HepG2 (cell line): ENCODE measurements around the gene CPLANE2. TPM values are rescaled to one million over a fixed set of nuclear protein-coding genes. Genes with fewer than 3 reads are reported as not detected.

Source experiments
- ATF3 ChIP-seq: sonication (generic); formaldehyde crosslinking; IDR thresholded peaks from 2 replicates; pipeline ENCODE4 v1.4.0; 2020; ENCODE audit warnings: missing genetic modification reagents
- BCL6 ChIP-seq: IDR thresholded peaks from 2 replicates; pipeline ENCODE4 v1.6.1; 2016; ENCODE audit warnings: missing genetic modification reagents, missing compliant biosample characterization
- GABPA ChIP-seq, 2 experiments: IDR thresholded peaks; 2 replicates each; pipeline ENCODE4 v1.6.1; 2011 to 2016; ENCODE audit warnings: low read depth in 2 of 2, low read length in 1 of 2, missing biosample characterization in 1 of 2, missing genetic modification characterization in 1 of 2
- SALL1 ChIP-seq: sonication (generic); formaldehyde crosslinking; IDR thresholded peaks from 2 replicates; pipeline ENCODE4 v1.8.0; 2022; ENCODE audit warnings: mild to moderate bottlenecking, missing genetic modification reagents
- SAP130 ChIP-seq: IDR thresholded peaks from 2 replicates; pipeline ENCODE4 v1.6.1; 2016; ENCODE audit warnings: low read depth
- TBL1XR1 ChIP-seq: fragments of 150-350 bp; IDR thresholded peaks from 2 replicates; pipeline ENCODE4 v1.6.1; 2014; ENCODE audit warnings: borderline replicate concordance, low read length; ENCODE audit not compliant: partially characterized antibody
- U2AF2 ChIP-seq: fragments of 200-400 bp; formaldehyde crosslinking; IDR thresholded peaks from 2 replicates; pipeline ENCODE4 v1.6.1; 2017; ENCODE audit warnings: low read depth, mild to moderate bottlenecking, low read length
- ZBTB33 ChIP-seq: sonication (generic); formaldehyde crosslinking; IDR thresholded peaks from 2 replicates; pipeline ENCODE4 v1.4.0; 2020; ENCODE audit warnings: missing genetic modification reagents
- ZNF256 ChIP-seq: sonication (generic); formaldehyde crosslinking; conservative IDR thresholded peaks from 2 replicates; pipeline ENCODE4 v1.4.0; 2020; ENCODE audit warnings: missing genetic modification reagents
- ZNF335 ChIP-seq: sonication (generic); formaldehyde crosslinking; IDR thresholded peaks from 2 replicates; pipeline ENCODE4 v1.4.0; 2020; ENCODE audit warnings: missing genetic modification reagents
- ZNF367 ChIP-seq: sonication (generic); formaldehyde crosslinking; IDR thresholded peaks from 2 replicates; pipeline ENCODE4 v1.4.0; 2020; ENCODE audit warnings: missing genetic modification reagents, borderline replicate concordance
- ZNF547 ChIP-seq: sonication (generic); formaldehyde crosslinking; IDR thresholded peaks from 2 replicates; pipeline ENCODE4 v1.5.1; 2020; ENCODE audit warnings: mild to moderate bottlenecking, missing genetic modification reagents
- ZNF784 ChIP-seq: sonication (generic); formaldehyde crosslinking; IDR thresholded peaks from 2 replicates; pipeline ENCODE4 v1.5.1; 2020; ENCODE audit warnings: missing genetic modification reagents, mild to moderate bottlenecking, borderline replicate concordance
- polyA plus RNA-seq, 8 experiments: library from polyadenylated mRNA; depleted of rRNA in 3 of 8; stranded (reverse) in 7 of 8; unstranded in 1 of 8; fragments of >200 nt; fragmentation: Illumina TruSeq in 4 of 8; extraction: Trizol in 4 of 8; gene quantifications; 2 replicates each; pipeline versions ENCODE4 v1.2.1 to v1.2.3, GENCODE V29; 2011 to 2016; ENCODE audit warnings: low read depth in 4 of 8, missing spikeins in 1 of 8, mixed read lengths in 1 of 8; ENCODE audit not compliant: insufficient read depth in 1 of 8
- total RNA-seq, 5 experiments: library from RNA; depleted of rRNA; stranded (reverse); fragments of >200 nt; fragmentation: Illumina TruSeq; extraction: Trizol; gene quantifications; 2 replicates each; pipeline ENCODE4 v1.2.3, GENCODE V29; 2016; ENCODE audit warnings: low read depth in 1 of 5
- TF ChIP-seq, protein P1 (sequence below): sonication (generic); formaldehyde crosslinking; IDR thresholded peaks from 2 replicates; pipeline ENCODE4 v1.4.0; 2020; ENCODE audit warnings: mild to moderate bottlenecking, missing genetic modification reagents
- TF ChIP-seq, protein P2 (sequence below): sonication (generic); formaldehyde crosslinking; IDR thresholded peaks from 2 replicates; pipeline ENCODE4 v1.4.0; 2020; ENCODE audit warnings: mild to moderate bottlenecking, missing genetic modification reagents
- TF ChIP-seq, protein P3 (sequence below): sonication (generic); formaldehyde crosslinking; IDR thresholded peaks from 2 replicates; pipeline ENCODE4 v1.8.0; 2022; ENCODE audit warnings: missing genetic modification reagents, mild to moderate bottlenecking, moderate library complexity, borderline replicate concordance
- TF ChIP-seq, protein P4 (sequence below): sonication (generic); formaldehyde crosslinking; IDR thresholded peaks from 2 replicates; pipeline ENCODE4 v1.5.0; 2020; ENCODE audit warnings: mild to moderate bottlenecking, missing genetic modification reagents

Gene CPLANE2
- total and polyA plus RNA-seq, 2 of the 13 experiments (the other 11 are each of a cell fraction or from before 2014, with no cell fraction given) = 0.29 to 1.6 TPM

DNA sequence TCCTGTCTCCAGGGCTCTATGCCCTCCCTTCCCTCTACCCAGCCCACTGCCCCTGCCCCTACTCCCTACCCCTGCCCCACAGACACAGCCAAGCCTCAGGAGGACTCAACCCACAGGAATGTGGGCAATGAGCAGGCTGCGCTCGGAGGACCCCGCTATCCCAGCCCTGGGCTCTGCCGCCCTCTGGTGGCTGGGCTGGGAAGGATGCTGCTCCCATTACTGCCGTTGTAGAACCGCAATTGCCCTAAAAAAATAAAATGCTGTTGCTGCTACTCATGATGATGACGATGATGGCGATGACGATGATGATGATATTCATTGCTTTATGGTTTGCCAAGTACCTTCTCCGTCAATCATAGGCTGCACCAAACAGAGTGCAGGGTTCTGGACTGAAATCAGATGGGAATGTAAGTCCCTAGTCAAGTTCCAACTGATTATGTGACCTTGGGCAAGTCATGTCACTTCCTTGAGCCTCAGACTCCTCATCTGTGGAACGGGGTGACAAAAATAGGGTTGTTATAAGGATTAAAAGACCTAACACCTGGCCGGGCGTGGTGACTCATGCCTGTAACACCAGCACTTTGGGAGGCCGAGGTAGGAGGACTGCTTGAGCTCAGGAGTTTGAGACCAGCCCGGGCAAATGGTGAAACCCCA lies 49.1 kb downstream of the CPLANE2 start (continued):
- 0 out of 2 replicates have a peak, but pooled peaks have one; percentile 52 for TF ChIP-seq ZBTB33
- no peak for TF ChIP-seq GABPA (IDR thresholded peaks at IDR 0.05; ENCODE audit: low read depth, low read length)
- TF ChIP-seq GABPA (CRISPR knock-in tag; IDR thresholded peaks at IDR 0.05; ENCODE audit: low read depth) = no peak
- TF ChIP-seq, protein P1, sequence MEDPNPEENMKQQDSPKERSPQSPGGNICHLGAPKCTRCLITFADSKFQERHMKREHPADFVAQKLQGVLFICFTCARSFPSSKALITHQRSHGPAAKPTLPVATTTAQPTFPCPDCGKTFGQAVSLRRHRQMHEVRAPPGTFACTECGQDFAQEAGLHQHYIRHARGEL (CRISPR knock-in tag) = no peak
- 0 out of 2 replicates have a peak, but pooled peaks have one; percentile 40 for TF ChIP-seq ZNF784 (CRISPR knock-in tag)
- TF ChIP-seq SALL1 (CRISPR knock-in tag) = peak; percentile 81
- TF ChIP-seq SAP130 (CRISPR knock-in tag) = peak; percentile 37; the same call in 1 of the 2 replicates
- TF ChIP-seq, protein P2, sequence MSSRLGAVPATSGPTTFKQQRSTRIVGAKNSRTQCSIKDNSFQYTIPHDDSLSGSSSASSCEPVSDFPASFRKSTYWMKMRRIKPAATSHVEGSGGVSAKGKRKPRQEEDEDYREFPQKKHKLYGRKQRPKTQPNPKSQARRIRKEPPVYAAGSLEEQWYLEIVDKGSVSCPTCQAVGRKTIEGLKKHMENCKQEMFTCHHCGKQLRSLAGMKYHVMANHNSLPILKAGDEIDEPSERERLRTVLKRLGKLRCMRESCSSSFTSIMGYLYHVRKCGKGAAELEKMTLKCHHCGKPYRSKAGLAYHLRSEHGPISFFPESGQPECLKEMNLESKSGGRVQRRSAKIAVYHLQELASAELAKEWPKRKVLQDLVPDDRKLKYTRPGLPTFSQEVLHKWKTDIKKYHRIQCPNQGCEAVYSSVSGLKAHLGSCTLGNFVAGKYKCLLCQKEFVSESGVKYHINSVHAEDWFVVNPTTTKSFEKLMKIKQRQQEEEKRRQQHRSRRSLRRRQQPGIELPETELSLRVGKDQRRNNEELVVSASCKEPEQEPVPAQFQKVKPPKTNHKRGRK (CRISPR knock-in tag) = no peak
- 0 out of 2 replicates have a peak, but pooled peaks have one; percentile 25 for TF ChIP-seq ZNF335 (CRISPR knock-in tag)
- TF ChIP-seq ZNF367 (CRISPR knock-in tag) = no peak
- TF ChIP-seq ATF3 (CRISPR knock-in tag) = 0 out of 2 replicates have a peak, but pooled peaks have one; percentile 27
- TF ChIP-seq BCL6 (CRISPR knock-in tag) = peak; percentile 33; the same call in 1 of the 2 replicates
- no peak for TF ChIP-seq U2AF2
- TF ChIP-seq, protein P3, sequence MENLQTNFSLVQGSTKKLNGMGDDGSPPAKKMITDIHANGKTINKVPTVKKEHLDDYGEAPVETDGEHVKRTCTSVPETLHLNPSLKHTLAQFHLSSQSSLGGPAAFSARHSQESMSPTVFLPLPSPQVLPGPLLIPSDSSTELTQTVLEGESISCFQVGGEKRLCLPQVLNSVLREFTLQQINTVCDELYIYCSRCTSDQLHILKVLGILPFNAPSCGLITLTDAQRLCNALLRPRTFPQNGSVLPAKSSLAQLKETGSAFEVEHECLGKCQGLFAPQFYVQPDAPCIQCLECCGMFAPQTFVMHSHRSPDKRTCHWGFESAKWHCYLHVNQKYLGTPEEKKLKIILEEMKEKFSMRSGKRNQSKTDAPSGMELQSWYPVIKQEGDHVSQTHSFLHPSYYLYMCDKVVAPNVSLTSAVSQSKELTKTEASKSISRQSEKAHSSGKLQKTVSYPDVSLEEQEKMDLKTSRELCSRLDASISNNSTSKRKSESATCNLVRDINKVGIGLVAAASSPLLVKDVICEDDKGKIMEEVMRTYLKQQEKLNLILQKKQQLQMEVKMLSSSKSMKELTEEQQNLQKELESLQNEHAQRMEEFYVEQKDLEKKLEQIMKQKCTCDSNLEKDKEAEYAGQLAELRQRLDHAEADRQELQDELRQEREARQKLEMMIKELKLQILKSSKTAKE (CRISPR knock-in tag) = no peak
- TF ChIP-seq ZNF547 (CRISPR knock-in tag) = 0 out of 2 replicates have a peak, but pooled peaks have one; percentile 44
- TF ChIP-seq TBL1XR1 = no peak
- TF ChIP-seq ZNF256 (CRISPR knock-in tag) = no peak
- TF ChIP-seq, protein P4, sequence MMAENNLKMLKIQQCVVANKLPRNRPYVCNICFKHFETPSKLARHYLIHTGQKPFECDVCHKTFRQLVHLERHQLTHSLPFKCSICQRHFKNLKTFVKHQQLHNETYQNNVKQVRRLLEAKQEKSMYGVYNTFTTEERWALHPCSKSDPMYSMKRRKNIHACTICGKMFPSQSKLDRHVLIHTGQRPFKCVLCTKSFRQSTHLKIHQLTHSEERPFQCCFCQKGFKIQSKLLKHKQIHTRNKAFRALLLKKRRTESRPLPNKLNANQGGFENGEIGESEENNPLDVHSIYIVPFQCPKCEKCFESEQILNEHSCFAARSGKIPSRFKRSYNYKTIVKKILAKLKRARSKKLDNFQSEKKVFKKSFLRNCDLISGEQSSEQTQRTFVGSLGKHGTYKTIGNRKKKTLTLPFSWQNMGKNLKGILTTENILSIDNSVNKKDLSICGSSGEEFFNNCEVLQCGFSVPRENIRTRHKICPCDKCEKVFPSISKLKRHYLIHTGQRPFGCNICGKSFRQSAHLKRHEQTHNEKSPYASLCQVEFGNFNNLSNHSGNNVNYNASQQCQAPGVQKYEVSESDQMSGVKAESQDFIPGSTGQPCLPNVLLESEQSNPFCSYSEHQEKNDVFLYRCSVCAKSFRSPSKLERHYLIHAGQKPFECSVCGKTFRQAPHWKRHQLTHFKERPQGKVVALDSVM = no peak
